Neural crest cell (in vitro differentiated cells): ENCODE results near the gene EMP3. TPM values are rescaled to one million over a fixed set of nuclear protein-coding genes. Genes with fewer than 3 reads are reported as not detected.

Experiments used
- DNase-seq: peaks from one replicate; pipeline ENCODE4 v3.0.0; 2021; ENCODE audit warnings: low read depth, mixed read lengths, low spot score
- H3K27ac Mint-ChIP-seq: one replicate; pipeline ENCODE4 v1.8.0; 2021; ENCODE audit warnings: mild to moderate bottlenecking, mixed read lengths; ENCODE audit not compliant: unreplicated experiment
- H3K27me3 Mint-ChIP-seq: 2 replicates; pipeline ENCODE4 v1.8.0; 2021; ENCODE audit warnings: low read depth, mild to moderate bottlenecking, mixed read lengths
- H3K36me3 Mint-ChIP-seq: 2 replicates; pipeline ENCODE4 v1.8.0; 2021; ENCODE audit warnings: low read depth, mild to moderate bottlenecking, mixed read lengths
- H3K4me1 Mint-ChIP-seq: 2 replicates; pipeline ENCODE4 v1.8.0; 2021; ENCODE audit warnings: mixed read lengths
- H3K4me3 Mint-ChIP-seq: one replicate; pipeline ENCODE4 v1.8.0; 2021; ENCODE audit warnings: mild to moderate bottlenecking, mixed read lengths
- H3K9me3 Mint-ChIP-seq: 2 replicates; pipeline ENCODE4 v1.8.0; 2021; ENCODE audit warnings: mixed read lengths
- total RNA-seq: library from RNA; stranded (reverse); gene quantifications from 2 replicates; pipeline ENCODE4 v1.2.1, GENCODE V29; 2021
- TF ChIP-seq, protein P1 (sequence below): fragments of 200-600 bp; sonication (generic); conservative IDR thresholded peaks from 2 replicates; pipeline ENCODE4 v1.5.0; 2021; ENCODE audit warnings: antibody characterized with exemption, mild to moderate bottlenecking

The EMP3 gene
- total RNA-seq, 1 donor from 2014 or later = 30.5 TPM

DNA sequence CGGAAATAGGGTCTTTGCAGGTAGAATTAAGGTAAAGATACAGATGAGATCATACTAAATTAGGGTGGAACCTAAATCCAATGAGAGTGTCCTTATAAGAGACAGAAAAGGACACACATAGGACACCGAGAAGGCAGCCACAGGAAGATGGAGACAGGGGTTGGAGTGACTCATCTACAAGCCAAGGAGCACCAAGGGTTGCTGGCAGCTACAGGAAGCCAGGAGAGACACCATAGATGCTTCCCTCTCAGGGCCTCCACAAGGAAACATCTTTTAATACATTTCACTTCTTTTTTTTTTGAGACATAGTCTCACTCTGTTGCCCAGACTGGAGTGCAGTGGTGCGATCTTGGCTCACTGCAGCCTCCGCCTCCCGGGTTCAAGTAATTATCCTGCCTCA, 28.3 kb downstream of the EMP3 start:
- H3K9me3 Mint-ChIP-seq = no peaks in the 10 kb centered on the region
- TF ChIP-seq, protein P1, sequence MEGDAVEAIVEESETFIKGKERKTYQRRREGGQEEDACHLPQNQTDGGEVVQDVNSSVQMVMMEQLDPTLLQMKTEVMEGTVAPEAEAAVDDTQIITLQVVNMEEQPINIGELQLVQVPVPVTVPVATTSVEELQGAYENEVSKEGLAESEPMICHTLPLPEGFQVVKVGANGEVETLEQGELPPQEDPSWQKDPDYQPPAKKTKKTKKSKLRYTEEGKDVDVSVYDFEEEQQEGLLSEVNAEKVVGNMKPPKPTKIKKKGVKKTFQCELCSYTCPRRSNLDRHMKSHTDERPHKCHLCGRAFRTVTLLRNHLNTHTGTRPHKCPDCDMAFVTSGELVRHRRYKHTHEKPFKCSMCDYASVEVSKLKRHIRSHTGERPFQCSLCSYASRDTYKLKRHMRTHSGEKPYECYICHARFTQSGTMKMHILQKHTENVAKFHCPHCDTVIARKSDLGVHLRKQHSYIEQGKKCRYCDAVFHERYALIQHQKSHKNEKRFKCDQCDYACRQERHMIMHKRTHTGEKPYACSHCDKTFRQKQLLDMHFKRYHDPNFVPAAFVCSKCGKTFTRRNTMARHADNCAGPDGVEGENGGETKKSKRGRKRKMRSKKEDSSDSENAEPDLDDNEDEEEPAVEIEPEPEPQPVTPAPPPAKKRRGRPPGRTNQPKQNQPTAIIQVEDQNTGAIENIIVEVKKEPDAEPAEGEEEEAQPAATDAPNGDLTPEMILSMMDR = no peak
- peaks cover 31% of the 10 kb centered on the region for H3K4me1 Mint-ChIP-seq
- H3K27me3 Mint-ChIP-seq = peaks cover 38% of the 10 kb centered on the region
- no peak overlapping the region for H3K27ac Mint-ChIP-seq
- no peaks in the 10 kb centered on the region for H3K36me3 Mint-ChIP-seq
- no peak for DNase-seq
- no peak overlapping the region for H3K4me3 Mint-ChIP-seq

DNA sequence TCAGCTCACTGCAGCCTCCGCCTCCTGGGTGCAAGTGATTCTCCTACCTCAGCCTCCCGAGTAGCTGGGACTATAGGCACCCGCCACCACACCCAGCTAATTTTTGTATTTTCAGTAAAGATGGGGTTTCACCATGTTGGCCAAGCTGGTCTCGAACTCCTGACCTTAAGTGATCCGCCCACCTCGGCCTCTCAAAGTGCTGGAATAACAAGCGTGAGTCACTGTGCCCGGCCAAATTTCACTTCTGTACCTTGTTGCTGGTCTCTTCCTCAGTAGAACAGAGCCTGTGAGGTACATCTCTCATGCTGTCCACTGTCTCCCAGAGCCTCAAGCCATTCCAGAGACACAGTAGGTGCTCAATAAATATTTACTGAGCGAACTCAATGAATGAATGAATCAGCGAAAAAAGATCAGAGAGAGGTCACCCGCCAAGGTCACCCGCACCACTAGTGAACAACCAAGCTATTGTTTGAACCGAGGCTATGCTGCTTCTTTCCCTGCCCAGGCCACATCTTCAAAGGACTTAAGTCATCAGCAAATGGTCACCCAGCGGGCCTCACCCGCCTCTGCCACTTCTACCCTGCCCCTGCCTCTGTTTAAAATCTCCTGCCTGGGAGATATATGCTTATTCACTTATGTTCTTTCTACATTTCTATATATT, 29.1 kb downstream of the EMP3 start:
- Mint-ChIP-seq H3K4me1 (peaks cover 32% of the 10 kb centered on the region), H3K4me3 (peak overlapping the region; percentile 77), H3K27ac (peak overlapping the region; percentile 87), H3K27me3 (peaks cover 36% of the 10 kb centered on the region), H3K9me3 (no peaks in the 10 kb centered on the region), H3K36me3 (no peaks in the 10 kb centered on the region)
- TF ChIP-seq, protein P1 = no peak
- DNase-seq = peak; percentile 73

DNA sequence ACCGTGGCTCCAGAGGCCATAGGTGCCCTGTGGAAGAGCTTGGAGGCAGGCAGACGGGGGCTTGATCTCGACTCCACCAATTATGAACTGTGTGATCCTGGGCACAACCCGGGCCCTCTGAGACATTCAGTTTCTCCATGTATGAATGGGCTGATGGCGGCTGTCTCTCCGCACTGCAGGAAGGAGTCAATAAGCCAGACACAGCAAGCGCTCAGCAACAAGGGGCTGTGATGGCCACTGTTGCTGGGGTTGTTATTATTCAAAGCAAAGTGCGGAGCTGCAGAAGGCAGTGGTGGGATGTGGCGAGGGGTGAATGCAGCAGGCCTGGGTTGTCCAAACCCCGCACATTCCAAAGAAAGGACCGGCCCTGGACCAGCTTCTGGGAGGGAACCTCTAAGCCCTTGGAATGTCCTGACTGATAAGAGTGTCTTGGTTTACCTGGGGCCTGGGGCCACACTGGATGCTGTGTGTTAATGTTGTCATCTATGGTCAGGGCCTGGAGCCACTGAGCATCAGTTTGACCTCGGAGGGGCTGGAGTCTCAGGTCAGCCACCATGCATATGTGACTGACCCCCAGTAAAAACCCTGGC, 30.1 kb downstream of the EMP3 start:
- Mint-ChIP-seq H3K4me3 (peak overlapping the region; percentile 11), H3K4me1 (peaks cover 32% of the 10 kb centered on the region), H3K27ac (no peak overlapping the region), H3K36me3 (no peaks in the 10 kb centered on the region), H3K27me3 (peaks cover 39% of the 10 kb centered on the region), H3K9me3 (no peaks in the 10 kb centered on the region)
- TF ChIP-seq, protein P1 = no peak
- no peak for DNase-seq

DNA sequence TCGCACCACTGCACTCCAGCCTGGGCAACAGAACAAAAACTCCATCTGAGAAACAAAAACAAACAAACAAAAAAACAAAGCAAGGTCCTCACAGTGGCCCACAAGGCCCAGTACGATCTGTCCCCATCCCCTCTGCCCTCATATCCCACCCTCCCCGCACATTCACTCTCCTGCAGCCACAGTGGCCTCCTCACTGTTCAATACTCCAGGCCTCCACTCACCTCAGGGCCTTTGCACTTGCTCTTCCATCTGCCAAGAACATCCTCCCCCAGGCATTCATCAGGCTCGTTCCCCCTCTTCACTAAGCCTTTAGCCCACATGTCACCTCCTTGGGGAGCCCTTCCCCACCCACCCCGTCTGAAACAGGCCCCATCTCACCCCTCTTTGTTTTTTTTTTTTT, 33.8 kb downstream of the EMP3 start:
- no peaks in the 10 kb centered on the region for H3K36me3 Mint-ChIP-seq
- DNase-seq = no peak
- no peak overlapping the region for H3K27ac Mint-ChIP-seq
- H3K4me1 Mint-ChIP-seq = peaks cover 34% of the 10 kb centered on the region
- H3K27me3 Mint-ChIP-seq = peaks cover 25% of the 10 kb centered on the region
- TF ChIP-seq, protein P1 = no peak
- H3K9me3 Mint-ChIP-seq = peaks cover 2% of the 10 kb centered on the region
- no peak overlapping the region for H3K4me3 Mint-ChIP-seq

DNA sequence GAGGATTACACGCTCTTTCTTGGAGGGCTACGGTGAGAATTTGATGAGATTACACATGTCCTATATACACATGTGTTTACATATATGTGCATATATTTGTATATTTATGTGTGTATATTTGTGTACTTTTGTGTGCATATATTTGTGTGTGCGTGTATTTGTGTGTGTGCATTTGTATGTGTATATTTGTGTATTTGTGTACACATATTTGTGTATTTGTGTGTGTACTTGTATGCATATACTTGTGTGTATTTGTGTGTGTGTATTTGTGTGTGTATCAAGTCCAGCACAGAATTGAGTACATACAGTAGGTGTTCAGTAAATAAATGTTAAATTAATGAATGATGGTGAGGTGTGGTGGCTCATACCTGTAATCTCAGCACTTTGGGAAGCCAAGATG, 36.6 kb downstream of the EMP3 start:
- Mint-ChIP-seq H3K36me3 (no peaks in the 10 kb centered on the region), H3K27ac (no peak overlapping the region), H3K4me1 (peaks cover 17% of the 10 kb centered on the region), H3K9me3 (peaks cover 2% of the 10 kb centered on the region), H3K27me3 (peaks cover 15% of the 10 kb centered on the region), H3K4me3 (peak overlapping the region; percentile 42)
- no peak for DNase-seq
- TF ChIP-seq, protein P1 = no peak
